ENCODE results near the gene ZBTB46.
A peak's percentile ranks its signal among the peaks of the same experiment; 100 is the strongest.

ZBTB46 gene

DNA sequence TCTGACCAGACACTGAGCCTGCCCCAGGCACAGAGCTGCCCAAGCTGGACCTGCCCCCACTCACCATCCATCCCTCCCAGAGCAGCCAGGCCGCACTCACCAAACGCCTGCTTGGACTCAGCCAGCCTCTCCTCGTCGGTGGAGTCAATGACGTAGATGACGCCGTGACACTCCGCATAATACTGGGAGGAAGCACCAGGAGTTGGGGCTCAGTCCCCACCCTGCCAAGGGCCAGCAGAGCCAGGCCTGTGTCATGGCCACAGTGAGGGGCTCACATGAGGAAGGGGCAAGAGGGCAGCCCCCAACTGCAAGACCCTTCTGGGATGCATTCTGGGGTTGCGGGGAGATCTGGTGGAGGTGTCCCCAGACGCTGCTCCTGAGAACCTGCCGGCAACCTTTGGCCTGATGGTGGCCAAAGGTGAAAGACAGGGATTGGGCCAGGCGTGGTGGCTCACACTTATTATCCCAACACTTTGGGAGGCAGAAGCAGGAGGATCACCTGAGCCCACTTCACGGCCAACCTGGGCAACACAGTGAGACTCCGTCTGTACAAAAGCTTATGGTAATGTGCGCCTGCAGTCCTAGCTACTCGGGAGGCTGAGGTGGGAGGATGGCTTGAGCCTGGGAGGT is 128.9 kb downstream of the ZBTB46 start:
- no peak for DNase-seq

DNA sequence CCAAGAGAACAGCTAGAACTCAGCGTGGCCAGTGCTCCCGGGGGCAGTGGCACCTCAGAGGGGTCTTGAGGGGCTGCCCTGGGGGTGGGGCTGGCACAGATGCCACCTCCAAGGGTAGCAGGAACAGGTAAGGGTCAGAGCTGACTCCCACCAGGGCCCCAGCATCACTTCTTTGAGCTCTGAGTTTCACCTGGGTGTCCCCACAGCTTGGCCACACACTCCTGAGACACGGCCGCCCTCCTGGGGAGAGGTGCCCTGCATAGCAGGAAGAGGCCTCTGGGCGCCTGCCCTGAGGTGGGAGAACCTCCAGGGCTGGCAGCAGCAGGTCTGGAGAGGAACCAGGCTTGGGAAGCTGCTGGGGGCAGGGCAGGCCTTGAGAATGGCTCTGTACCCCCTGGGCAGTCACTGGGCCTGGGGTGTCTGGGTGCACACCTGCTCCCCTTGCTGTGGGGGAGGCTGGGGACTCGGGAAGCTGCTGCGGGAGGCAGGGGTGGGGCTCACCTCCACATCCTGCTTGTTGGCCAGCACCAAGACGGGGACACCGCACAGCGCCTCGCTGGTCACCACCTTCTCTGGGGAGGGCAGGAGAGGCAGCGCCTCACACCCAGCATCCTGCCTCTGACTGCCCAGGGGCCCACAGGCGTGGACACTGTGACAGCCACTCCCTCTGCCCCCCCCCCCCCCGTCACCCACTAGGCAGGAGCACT is 129.6 kb downstream of the ZBTB46 start:
- DNase-seq, result no peak

DNA sequence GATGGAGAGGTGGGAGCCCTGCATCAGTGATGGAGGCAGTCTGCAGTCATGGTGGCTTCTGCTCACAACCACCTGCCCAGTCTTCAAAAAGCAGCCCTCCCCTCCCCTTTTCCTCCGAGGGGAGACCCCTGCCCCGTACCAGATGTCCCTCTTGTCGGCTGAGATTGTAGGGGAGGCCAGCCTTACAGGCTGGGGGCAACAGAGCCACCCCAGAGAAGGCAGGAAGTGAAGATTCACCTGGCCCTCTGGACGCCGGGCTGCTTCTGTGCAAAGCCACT is 130.1 kb downstream of the ZBTB46 start:
- DNase-seq, result no peak

DNA sequence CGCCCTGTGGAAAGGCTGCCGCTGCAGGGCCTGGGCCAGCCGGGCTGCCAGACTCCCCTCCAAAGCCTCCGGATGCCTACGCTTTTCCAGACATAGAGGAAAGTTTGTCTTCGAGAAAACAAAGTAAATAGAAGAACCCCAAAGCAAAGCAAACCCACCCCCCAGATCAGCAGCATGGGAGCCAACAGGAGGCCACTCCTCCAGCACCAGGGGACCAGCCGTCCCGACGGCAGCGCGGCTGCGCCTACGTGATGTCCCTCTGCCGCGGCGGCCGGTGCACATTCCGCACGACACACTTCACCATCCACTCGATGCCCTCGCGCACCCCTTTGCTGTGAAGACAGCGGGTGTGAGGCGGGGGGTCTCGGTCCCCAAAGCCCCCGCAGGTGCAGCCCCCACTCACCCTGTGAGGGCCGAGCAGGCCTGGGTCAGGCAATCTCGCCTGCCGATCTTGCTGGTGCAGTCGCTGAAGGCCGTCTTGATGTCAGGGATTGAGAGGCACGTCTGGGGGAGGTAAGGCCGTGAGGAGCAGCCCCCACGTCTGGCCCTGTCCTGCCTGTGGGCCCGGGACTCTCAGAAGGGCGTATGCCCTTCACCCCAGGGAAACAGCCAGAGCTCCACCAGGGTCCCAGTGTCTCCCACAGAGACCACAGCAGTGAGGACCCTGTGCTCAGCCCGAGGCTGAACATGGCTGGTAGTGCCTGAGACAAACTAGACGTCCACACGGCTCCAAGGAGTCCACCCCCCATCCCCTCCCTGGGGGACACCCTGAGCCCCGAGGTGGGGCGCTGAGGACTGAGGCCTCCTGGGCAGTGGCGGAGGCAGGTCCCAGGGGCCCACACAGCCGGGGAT is 130.6 kb downstream of the ZBTB46 start:
- no peak for DNase-seq

DNA sequence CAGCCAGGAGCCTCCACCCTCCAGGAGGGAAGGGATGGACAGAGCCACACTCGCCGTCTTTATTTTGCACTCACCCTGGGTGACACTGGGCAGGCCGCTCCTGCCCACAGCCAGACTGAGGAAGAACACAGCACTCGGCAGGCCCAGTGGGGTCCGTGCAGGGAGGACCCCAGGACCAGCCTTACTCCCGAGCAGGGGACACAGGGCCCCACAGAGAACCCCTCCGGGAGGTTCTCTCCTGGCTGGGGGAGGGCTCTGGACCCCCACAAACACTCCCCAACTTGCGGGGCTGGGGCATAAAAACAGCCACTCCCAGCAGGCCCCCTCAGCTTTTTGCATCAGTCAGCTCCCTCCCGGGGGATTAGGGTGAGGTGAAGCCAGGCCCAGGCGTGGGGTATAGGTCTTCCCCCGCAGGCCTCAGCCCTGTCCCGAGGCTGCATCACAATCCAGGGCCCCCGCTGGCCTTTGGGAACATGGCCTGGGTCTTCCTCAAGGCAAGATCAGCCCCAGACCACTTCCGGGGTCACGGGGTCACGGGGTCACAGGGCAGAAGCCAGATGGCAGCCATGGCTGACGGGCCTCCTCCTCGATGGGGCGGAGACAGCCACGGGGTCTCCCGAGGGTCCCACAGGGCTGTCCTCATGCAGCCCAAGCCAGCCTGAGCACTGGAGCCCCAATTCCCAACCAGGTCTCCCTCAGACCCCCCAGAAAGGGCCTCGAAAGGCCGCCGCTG is 131.4 kb downstream of the ZBTB46 start:
- DNase-seq, result no peak

DNA sequence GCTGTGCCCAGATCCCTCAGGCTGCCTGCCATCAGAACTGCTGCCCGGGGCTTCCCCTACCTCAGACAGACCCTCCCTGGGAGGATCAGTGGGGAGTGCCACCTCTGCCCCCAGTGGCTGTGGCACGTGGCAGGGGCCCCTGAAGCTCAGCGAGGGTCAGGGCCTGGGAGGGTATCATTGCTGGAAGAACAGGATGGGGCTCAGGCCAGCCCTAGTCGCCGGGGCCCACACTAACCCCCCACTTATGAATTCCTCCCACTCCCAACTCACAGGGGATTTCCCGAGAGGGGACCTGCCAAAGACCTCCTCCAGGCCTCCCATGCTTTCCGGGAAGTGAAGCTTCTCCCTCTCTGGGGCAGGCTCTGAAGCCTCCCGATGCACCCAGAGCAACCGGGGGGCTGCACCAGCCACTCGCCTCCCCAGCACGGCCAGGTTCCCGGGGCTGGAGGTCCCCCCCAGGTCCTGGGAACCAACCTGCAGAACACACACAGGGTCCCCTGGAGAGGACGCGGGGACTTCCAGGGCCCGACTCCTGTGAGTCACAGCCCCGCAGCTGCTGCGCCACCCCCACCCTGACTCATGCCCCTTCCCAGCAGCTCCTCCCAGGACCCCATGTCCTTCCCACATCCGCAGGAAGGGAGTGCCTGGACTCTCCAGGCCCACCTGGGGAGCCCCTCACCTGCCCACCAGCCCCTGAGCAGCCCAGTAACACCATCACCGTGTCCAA is 132.2 kb downstream of the ZBTB46 start:
- peak; percentile 82 for DNase-seq

DNA sequence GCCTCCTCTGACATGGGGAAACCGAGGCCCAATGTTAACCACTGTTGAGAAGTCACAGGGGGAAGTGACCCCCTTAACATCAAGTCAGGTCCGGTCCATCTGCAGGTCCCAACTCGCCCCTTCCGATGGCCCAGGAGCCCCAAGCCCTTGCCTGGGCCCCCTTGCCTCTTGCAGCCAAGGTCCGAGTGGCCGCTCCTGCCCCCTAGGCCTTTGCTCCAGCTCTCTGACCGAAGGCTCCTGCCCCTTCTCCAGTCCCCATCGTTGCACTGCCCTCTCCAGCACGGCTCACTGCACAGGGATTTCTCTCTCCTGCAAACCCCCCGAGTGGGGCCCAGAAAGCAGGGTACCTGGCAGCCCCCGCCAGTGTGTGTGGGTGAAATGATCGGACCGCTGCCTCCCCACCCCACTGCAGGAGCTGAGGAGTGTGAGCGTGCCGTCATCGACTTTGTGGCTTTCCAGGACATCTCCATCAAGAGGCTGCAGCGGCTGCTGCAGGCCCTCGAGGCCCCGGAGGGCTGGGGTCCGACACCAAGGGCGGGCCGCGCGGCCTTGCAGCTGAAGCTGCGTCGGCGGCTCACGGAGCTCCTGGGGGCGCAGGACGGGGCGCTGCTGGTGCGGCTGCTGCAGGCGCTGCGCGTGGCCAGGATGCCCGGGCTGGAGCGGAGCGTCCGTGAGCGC is 133.1 kb downstream of the ZBTB46 start:
- DNase-seq, result no peak

DNA sequence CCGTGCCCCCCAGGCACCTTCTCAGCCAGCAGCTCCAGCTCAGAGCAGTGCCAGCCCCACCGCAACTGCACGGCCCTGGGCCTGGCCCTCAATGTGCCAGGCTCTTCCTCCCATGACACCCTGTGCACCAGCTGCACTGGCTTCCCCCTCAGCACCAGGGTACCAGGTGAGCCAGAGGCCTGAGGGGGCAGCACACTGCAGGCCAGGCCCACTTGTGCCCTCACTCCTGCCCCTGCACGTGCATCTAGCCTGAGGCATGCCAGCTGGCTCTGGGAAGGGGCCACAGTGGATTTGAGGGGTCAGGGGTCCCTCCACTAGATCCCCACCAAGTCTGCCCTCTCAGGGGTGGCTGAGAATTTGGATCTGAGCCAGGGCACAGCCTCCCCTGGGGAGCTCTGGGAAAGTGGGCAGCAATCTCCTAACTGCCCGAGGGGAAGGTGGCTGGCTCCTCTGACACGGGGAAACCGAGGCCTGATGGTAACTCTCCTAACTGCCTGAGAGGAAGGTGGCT is 133.7 kb downstream of the ZBTB46 start:
- DNase-seq, result no peak

DNA sequence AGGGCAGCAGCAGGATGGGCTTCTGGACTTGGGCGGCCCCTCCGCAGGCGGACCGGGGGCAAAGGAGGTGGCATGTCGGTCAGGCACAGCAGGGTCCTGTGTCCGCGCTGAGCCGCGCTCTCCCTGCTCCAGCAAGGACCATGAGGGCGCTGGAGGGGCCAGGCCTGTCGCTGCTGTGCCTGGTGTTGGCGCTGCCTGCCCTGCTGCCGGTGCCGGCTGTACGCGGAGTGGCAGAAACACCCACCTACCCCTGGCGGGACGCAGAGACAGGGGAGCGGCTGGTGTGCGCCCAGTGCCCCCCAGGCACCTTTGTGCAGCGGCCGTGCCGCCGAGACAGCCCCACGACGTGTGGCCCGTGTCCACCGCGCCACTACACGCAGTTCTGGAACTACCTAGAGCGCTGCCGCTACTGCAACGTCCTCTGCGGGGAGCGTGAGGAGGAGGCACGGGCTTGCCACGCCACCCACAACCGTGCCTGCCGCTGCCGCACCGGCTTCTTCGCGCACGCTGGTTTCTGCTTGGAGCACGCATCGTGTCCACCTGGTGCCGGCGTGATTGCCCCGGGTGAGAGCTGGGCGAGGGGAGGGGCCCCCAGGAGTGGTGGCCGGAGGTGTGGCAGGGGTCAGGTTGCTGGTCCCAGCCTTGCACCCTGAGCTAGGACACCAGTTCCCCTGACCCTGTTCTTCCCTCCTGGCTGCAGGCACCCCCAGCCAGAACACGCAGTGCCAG is 134.3 kb downstream of the ZBTB46 start, which contains the start of gene TNFRSF6B:
Gene TNFRSF6B (plus strand): TSS at position 25 of the 729 bp plus-strand sequence. CDS start 116 bp downstream, at position 141.
- no peak for DNase-seq

DNA sequence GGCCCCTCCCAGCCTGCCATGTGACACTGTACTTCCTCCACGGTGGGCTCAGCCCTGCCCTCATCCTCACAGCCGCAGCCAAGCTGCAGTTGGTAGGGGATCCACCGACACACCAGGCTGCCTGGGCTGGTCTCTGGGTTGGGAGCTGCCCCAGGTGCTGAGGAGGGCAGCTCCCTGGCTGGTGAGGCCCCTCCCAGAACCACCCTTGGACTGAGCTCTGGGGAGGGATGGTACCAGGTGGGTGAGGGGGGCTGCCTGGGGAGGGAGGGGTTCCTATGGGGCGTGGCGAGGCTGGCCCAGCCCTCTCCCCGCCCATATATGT is 134.8 kb downstream of the ZBTB46 start:
- DNase-seq, result no peak

DNA sequence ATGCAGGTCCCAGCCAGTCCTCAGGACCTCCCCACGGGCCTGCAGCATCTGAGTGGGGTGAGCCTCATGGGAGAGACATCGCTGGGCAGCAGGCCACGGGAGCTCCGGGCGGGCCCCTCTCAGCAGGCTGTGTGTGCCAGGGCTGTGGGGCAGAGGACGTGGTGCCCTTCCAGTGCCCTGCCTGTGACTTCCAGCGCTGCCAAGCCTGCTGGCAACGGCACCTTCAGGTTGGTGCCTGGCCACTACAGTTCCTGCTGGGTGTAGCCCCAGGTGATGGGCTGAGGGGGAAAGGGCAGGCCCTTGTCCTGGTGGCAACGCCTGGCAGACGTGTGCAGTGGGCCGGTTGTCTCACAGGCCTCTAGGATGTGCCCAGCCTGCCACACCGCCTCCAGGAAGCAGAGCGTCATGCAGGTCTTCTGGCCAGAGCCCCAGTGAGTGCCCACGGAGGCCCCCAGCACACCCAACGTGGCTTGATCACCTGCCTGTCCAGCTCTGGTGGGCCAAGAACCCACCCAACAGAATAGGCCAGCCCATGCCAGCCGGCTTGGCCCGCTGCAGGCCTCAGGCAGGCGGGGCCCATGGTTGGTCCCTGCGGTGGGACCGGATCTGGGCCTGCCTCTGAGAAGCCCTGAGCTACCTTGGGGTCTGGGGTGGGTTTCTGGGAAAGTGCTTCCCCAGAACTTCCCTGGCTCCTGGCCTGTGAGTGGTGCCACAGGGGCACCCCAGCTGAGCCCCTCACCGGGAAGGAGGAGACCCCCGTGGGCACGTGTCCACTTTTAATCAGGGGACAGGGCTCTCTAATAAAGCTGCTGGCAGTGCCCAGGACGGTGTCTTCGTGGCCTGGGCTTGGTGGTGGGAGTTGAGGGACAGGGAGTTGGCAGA is 135.4 kb downstream of the ZBTB46 start:
- no peak for DNase-seq

DNA sequence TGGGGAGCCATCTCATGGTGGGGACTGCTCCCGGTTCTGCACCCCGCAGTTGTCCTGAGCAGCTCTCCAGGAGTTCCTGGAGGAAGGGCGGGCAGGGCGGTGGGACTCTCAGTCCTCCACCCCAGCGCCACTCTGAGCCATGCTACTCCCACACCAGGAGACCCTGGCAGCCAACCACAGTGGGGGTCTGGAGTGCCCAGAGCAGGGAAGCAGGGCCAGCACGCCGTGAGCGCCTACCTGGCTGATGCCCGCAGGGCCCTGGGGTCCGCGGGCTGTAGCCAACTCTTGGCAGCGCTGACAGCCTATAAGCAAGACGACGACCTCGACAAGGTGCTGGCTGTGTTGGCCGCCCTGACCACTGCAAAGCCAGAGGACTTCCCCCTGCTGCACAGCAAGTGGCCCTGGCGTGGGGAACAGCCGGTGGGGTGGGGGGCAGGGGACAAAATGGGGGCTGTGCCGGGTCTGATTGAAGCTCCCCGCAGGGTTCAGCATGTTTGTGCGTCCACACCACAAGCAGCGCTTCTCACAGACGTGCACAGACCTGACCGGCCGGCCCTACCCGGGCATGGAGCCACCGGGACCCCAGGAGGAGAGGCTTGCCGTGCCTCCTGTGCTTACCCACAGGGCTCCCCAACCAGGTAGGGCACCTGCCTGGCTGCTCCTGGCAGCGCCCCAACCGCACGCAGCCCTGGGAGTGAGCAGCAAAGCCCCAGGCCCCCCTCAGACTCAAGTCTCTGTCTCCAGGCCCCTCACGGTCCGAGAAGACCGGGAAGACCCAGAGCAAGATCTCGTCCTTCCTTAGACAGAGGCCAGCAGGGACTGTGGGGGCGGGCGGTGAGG is 136.3 kb downstream of the ZBTB46 start:
- no peak for DNase-seq

DNA sequence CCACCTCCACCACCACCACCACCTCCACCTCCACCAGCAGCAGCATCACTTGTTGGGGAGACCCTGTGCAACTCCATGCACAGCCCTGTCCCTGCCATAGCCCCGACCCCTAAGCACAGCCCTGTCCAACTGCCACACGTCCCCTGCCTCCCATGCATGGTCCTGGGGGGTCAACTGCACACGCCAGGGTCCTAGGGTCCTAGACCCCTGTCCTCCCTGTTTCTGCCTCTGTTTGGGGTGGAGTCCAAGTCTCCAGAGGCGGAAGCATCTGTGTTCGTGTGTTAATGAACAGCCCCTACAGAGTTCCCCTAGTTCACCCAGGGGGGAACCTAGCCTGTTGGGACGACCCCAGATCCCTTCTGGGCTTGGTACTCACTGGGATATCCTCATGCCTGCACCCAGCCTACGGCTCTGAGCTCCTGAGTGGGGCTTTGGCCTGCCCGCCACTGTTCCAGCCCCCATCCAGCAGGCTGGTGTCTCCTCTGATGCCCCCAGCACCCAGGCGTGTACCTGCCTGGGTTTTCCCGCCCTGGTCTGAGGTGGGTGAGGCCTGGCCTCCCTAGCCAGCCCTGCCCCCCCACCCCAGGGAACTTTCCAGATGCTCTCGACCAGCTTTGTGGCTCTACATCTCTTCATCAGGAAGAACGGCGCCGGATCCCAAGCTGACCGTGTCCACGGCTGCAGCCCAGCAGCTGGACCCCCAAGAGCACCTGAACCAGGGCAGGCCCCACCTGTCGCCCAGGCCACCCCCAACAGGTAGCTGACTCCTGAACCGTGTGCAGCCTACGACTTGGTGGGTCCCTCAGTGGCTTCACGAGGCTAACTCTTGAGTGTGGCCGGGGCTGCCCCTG is 137.1 kb downstream of the ZBTB46 start:
- DNase-seq, result no peak

All from HCEC 1CT (cell line).